Measurements from ENCODE around the gene ZNF862. TPM values are rescaled to one million over a fixed set of nuclear protein-coding genes. Genes with fewer than 3 reads are reported as not detected.

The ZNF862 gene
- total and polyA plus RNA-seq, 5 donors from 2014 or later, result 5.3 to 32.8 (median 7.2) TPM

DNA sequence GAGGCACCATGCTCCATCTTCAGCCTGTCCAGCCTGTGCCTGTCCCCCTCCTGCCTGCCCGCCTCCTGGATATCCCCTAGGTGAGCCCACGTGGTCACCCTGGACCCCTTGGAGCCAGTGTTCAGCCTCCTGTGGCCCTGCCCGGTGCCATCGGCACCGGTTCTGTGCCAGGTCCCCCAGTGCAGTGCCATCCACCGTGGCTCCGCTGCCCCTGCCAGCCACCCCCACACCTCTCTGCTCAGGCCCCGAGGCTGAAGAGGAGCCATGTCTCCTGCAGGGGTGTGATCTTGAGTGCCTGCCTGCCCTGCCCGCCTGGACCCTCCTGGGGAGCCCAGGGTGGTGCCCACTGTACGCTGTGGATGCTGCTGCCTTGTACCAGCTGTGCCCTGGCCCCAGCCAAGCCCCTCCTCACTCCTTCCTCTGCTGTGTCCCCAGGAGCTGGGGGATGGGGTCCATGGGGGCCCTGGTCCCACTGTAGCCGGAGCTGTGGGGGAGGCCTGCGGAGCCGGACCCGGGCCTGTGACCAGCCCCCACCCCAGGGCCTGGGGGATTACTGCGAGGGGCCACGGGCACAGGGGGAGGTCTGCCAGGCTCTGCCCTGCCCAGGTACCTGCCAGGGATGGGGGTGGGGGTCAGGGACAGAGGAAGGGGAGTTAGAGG is 26.2 kb upstream of the ZNF862 start:
- Mint-ChIP-seq H3K36me3 (no peaks in the 10 kb centered on the region), H3K4me1 (no peaks in the 10 kb centered on the region), H3K27me3 (no peaks in the 10 kb centered on the region), H3K27ac (no peak overlapping the region), H3K9me3 (no peaks in the 10 kb centered on the region), H3K4me3 (no peak overlapping the region)
- DNase-seq, result no peak
- H3K36me3 ChIP-seq (ENCODE audit: control insufficient read depth, insufficient read depth, low read length), result no peaks in the 10 kb centered on the region
- peaks cover 2% of the 10 kb centered on the region for H3K27me3 ChIP-seq (ENCODE audit: control insufficient read depth, insufficient read depth, low read length)
- no peak for ATAC-seq (ENCODE audit: low read depth in 2 of 2)
- no peak overlapping the region for H3K4me3 ChIP-seq (ENCODE audit: low read depth, low read length)
- H3K27ac ChIP-seq (ENCODE audit: insufficient read depth, low read length, poor library complexity, severe bottlenecking), result no peak overlapping the region
- H3K4me1 ChIP-seq (ENCODE audit: control insufficient read depth, insufficient read depth, low read length, poor library complexity, severe bottlenecking), result no peaks in the 10 kb centered on the region
- H3K9me3 ChIP-seq (ENCODE audit: control insufficient read depth in 2 of 2, low read length in 2 of 2), result no peaks in the 10 kb centered on the region

DNA sequence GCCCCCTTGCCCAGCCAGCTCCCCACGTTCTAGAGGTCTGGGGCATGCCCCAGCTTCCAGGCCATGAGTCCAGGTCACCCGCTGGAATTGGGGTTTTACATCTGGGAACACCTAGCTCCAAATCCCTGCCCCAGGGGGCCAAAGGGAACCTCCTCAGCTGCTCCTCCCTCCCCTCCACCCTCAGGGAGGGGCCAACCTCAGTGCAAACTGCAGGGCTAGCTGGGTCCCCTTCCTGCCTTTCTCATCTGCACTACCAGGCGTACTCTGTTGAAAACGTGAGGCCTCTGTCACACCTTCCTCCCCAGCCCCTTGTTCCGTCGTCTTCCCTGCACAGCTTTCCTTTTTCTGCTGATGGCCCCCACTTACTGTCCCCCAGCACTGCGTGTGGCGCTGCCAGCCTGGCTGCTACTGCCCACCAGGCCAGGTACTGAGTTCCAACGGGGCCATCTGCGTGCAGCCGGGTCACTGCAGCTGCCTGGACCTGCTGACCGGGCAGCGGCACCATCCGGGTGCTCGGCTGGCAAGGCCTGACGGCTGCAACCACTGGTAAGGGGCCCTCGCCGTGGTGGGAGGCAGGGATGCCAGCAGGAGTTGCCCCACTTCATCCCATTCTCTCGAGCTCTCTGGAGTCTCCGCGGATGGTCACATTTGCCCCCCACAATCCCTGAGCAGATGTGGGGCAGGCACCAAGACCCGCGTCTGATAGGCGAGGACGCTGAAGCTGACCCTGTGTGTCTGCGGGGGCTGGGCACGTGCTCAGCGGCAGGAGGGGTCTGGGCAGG is 24.7 kb upstream of the ZNF862 start:
- H3K27ac ChIP-seq (ENCODE audit: insufficient read depth, low read length, poor library complexity, severe bottlenecking), result no peak overlapping the region
- no peak overlapping the region for H3K4me3 Mint-ChIP-seq
- no peak for ATAC-seq (ENCODE audit: low read depth in 2 of 2)

DNA sequence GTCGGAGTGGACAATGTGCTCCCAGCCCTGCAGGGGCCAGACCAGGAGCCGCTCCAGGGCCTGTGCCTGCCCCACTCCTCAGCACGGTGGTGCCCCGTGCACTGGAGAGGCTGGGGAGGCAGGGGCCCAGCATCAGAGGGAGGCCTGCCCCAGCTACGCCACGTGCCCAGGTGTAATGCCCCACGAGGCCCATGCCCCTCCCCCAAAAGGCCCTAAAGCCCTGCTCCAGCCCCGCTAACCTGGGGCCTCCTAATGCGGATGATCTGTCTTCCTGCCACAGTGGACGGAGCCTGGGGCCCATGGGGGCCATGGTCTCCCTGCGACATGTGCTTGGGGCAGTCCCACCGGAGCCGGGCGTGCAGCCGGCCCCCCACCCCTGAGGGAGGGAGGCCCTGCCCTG is 23.7 kb upstream of the ZNF862 start:
- H3K4me1 ChIP-seq (ENCODE audit: control insufficient read depth, insufficient read depth, low read length, poor library complexity, severe bottlenecking), result no peaks in the 10 kb centered on the region
- Mint-ChIP-seq H3K4me1 (peaks cover 0 to 2% (median 0%) of the 10 kb centered on the region in 4 donors), H3K4me3 (no peak overlapping the region), H3K36me3 (no peaks in the 10 kb centered on the region), H3K9me3 (no peaks in the 10 kb centered on the region), H3K27me3 (no peaks in the 10 kb centered on the region), H3K27ac (no peak overlapping the region)
- H3K27ac ChIP-seq (ENCODE audit: insufficient read depth, low read length, poor library complexity, severe bottlenecking), result no peak overlapping the region
- no peaks in the 10 kb centered on the region for H3K36me3 ChIP-seq (ENCODE audit: control insufficient read depth, insufficient read depth, low read length)
- H3K4me3 ChIP-seq (ENCODE audit: low read depth, low read length), result no peak overlapping the region
- DNase-seq (no peak), ATAC-seq (ENCODE audit: low read depth in 2 of 2) (no peak)
- H3K9me3 ChIP-seq (ENCODE audit: control insufficient read depth in 2 of 2, low read length in 2 of 2), result no peaks in the 10 kb centered on the region
- peaks cover 2% of the 10 kb centered on the region for H3K27me3 ChIP-seq (ENCODE audit: control insufficient read depth, insufficient read depth, low read length)

More for the DNA sequence above, 24.7 kb upstream of the ZNF862 start:
- H3K9me3 Mint-ChIP-seq, result no peaks in the 10 kb centered on the region
- H3K4me3 ChIP-seq (ENCODE audit: low read depth, low read length), result no peak overlapping the region
- H3K36me3 Mint-ChIP-seq, result no peaks in the 10 kb centered on the region
- no peaks in the 10 kb centered on the region for H3K4me1 Mint-ChIP-seq
- H3K27ac Mint-ChIP-seq, result no peak overlapping the region
- no peak for DNase-seq
- H3K27me3 Mint-ChIP-seq, result no peaks in the 10 kb centered on the region
- H3K9me3 ChIP-seq (ENCODE audit: control insufficient read depth in 2 of 2, low read length in 2 of 2), result no peaks in the 10 kb centered on the region
- peaks cover 2% of the 10 kb centered on the region for H3K27me3 ChIP-seq (ENCODE audit: control insufficient read depth, insufficient read depth, low read length)
- no peaks in the 10 kb centered on the region for H3K36me3 ChIP-seq (ENCODE audit: control insufficient read depth, insufficient read depth, low read length)
- no peaks in the 10 kb centered on the region for H3K4me1 ChIP-seq (ENCODE audit: control insufficient read depth, insufficient read depth, low read length, poor library complexity, severe bottlenecking)

DNA sequence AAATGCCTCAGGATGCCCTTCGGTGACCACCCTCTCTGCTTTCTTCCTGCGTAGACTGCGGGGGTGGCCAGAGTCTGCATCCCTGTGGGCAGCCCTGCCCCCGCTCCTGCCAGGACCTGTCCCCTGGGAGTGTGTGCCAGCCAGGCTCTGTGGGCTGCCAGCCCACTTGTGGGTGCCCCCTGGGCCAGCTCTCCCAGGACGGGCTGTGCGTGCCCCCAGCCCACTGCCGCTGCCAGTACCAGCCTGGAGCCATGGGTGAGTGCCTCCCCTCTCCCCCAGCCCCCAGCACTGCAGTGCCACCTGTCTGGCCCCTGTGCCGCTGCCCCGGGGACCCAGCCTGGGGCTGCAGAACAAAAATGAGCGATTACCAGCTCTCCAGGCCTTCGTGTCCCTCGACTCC is 23.1 kb upstream of the ZNF862 start:
- no peak for ATAC-seq (ENCODE audit: low read depth in 2 of 2)
- H3K36me3 ChIP-seq (ENCODE audit: control insufficient read depth, insufficient read depth, low read length), result no peaks in the 10 kb centered on the region
- Mint-ChIP-seq H3K4me3 (no peak overlapping the region), H3K27me3 (no peaks in the 10 kb centered on the region), H3K27ac (no peak overlapping the region), H3K9me3 (no peaks in the 10 kb centered on the region), H3K36me3 (no peaks in the 10 kb centered on the region), H3K4me1 (peaks cover 0 to 2% (median 0%) of the 10 kb centered on the region in 4 donors)
- H3K4me1 ChIP-seq (ENCODE audit: control insufficient read depth, insufficient read depth, low read length, poor library complexity, severe bottlenecking), result no peaks in the 10 kb centered on the region
- H3K9me3 ChIP-seq (ENCODE audit: control insufficient read depth in 2 of 2, low read length in 2 of 2), result no peaks in the 10 kb centered on the region
- no peak overlapping the region for H3K27ac ChIP-seq (ENCODE audit: insufficient read depth, low read length, poor library complexity, severe bottlenecking)
- H3K27me3 ChIP-seq (ENCODE audit: control insufficient read depth, insufficient read depth, low read length), result no peaks in the 10 kb centered on the region
- no peak for DNase-seq
- no peak overlapping the region for H3K4me3 ChIP-seq (ENCODE audit: low read depth, low read length)

DNA sequence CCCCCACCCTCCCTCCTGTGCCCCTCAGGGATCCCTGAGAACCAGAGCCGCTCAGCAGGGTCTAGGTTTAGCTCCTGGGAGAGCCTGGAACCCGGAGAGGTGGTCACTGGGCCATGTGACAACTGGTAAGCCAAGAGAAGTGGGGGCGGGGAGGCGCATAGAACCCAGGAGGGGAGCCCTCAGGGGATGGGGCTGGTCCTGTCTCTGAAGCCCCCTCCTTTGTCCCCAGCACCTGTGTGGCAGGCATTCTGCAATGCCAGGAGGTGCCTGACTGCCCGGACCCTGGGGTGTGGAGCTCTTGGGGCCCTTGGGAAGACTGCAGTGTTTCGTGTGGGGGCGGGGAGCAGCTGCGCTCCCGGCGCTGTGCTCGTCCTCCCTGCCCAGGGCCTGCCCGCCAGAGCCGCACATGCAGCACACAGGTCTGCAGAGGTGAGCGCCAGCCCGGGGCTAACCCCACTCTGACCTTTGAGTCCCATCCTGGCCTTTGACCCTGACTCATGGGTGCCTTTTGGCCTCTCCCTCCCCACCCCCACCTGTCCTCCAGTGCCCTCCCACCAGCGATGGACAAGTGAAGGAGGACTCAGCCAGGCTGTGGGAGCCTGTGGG is 22.4 kb upstream of the ZNF862 start:
- Mint-ChIP-seq H3K36me3 (no peaks in the 10 kb centered on the region), H3K4me3 (no peak overlapping the region), H3K4me1 (peaks cover 0 to 2% (median 0%) of the 10 kb centered on the region in 4 donors), H3K27ac (no peak overlapping the region), H3K27me3 (no peaks in the 10 kb centered on the region), H3K9me3 (no peaks in the 10 kb centered on the region)
- Histone ChIP-seq H3K9me3 (ENCODE audit: control insufficient read depth in 2 of 2, low read length in 2 of 2) (no peaks in the 10 kb centered on the region), H3K4me3 (ENCODE audit: low read depth, low read length) (no peak overlapping the region), H3K36me3 (ENCODE audit: control insufficient read depth, insufficient read depth, low read length) (no peaks in the 10 kb centered on the region), H3K27me3 (ENCODE audit: control insufficient read depth, insufficient read depth, low read length) (no peaks in the 10 kb centered on the region), H3K4me1 (ENCODE audit: control insufficient read depth, insufficient read depth, low read length, poor library complexity, severe bottlenecking) (no peaks in the 10 kb centered on the region), H3K27ac (ENCODE audit: insufficient read depth, low read length, poor library complexity, severe bottlenecking) (no peak overlapping the region)
- DNase-seq (no peak), ATAC-seq (ENCODE audit: low read depth in 2 of 2) (no peak)

DNA sequence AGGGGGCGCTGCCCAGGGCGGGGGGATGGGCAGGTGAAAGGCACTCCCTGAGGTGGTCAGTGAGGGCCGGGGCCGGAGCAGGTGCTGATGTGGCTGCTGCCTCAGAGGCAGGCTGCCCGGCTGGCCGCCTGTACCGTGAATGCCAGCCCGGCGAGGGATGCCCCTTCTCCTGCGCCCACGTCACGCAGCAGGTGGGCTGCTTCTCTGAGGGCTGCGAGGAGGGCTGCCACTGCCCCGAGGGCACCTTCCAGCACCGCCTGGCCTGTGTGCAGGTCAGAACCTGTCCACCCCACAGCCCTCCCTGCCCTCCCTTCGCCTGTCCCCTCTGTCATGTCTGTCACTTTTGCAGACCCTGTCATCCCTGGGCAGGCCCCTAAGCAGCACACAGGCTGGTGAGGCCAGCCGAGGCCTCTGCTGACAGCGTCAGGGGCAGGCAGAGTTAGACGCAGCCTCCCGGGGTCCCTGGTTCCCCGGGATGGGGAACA is 21.9 kb upstream of the ZNF862 start:
- DNase-seq (no peak), ATAC-seq (ENCODE audit: low read depth in 2 of 2) (no peak)
- Histone ChIP-seq H3K4me3 (ENCODE audit: low read depth, low read length) (no peak overlapping the region), H3K36me3 (ENCODE audit: control insufficient read depth, insufficient read depth, low read length) (no peaks in the 10 kb centered on the region), H3K27ac (ENCODE audit: insufficient read depth, low read length, poor library complexity, severe bottlenecking) (no peak overlapping the region), H3K27me3 (ENCODE audit: control insufficient read depth, insufficient read depth, low read length) (no peaks in the 10 kb centered on the region), H3K4me1 (ENCODE audit: control insufficient read depth, insufficient read depth, low read length, poor library complexity, severe bottlenecking) (no peaks in the 10 kb centered on the region), H3K9me3 (ENCODE audit: control insufficient read depth in 2 of 2, low read length in 2 of 2) (no peaks in the 10 kb centered on the region)
- no peaks in the 10 kb centered on the region for H3K36me3 Mint-ChIP-seq
- no peaks in the 10 kb centered on the region for H3K9me3 Mint-ChIP-seq
- H3K4me3 Mint-ChIP-seq, result no peak overlapping the region
- peaks cover 0 to 2% (median 0%) of the 10 kb centered on the region in 4 donors for H3K4me1 Mint-ChIP-seq
- H3K27ac Mint-ChIP-seq, result no peak overlapping the region
- H3K27me3 Mint-ChIP-seq, result no peaks in the 10 kb centered on the region

DNA sequence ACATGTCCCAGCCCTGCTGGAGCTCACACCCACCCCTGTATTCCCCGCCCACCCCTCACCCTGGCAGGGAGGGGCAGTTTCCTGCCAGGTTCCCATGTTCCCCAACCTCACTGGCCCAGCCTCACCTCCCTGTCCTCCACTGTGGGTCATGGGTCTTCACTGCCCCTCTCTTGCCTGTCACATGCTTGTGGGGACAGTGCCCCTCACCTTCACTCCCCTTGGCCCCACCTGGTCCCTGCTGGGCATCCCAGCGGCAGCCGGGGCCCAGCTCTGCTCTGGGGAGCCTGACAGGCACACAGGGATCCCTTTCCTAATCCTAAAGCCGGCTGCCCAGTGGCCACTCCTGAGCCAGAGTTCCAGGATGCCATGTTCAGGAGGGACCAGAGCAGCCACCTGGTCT is 21.4 kb upstream of the ZNF862 start:
- no peaks in the 10 kb centered on the region for H3K36me3 Mint-ChIP-seq
- H3K27me3 Mint-ChIP-seq, result no peaks in the 10 kb centered on the region
- no peak overlapping the region for H3K27ac Mint-ChIP-seq
- Histone ChIP-seq H3K9me3 (ENCODE audit: control insufficient read depth in 2 of 2, low read length in 2 of 2) (no peaks in the 10 kb centered on the region), H3K27ac (ENCODE audit: insufficient read depth, low read length, poor library complexity, severe bottlenecking) (no peak overlapping the region), H3K27me3 (ENCODE audit: control insufficient read depth, insufficient read depth, low read length) (no peaks in the 10 kb centered on the region), H3K36me3 (ENCODE audit: control insufficient read depth, insufficient read depth, low read length) (no peaks in the 10 kb centered on the region), H3K4me1 (ENCODE audit: control insufficient read depth, insufficient read depth, low read length, poor library complexity, severe bottlenecking) (no peaks in the 10 kb centered on the region), H3K4me3 (ENCODE audit: low read depth, low read length) (no peak overlapping the region)
- no peaks in the 10 kb centered on the region for H3K9me3 Mint-ChIP-seq
- ATAC-seq (ENCODE audit: low read depth in 2 of 2), result no peak
- no peak overlapping the region for H3K4me3 Mint-ChIP-seq
- no peak for DNase-seq
- H3K4me1 Mint-ChIP-seq, result peaks cover 0 to 2% (median 0%) of the 10 kb centered on the region in 4 donors
